ENCODE data around the gene AGAP3. TPM values are rescaled to one million over a fixed set of nuclear protein-coding genes. Genes with fewer than 3 reads are reported as not detected.
"Not testable (repeated sequence)": the region's sequence is repeated elsewhere in the genome, so short reads cannot be mapped to it uniquely, and the experiment has no call there.

The AGAP3 gene
- 77.8 to 116 TPM (median 91.4 TPM) in 3 replicates for total RNA-seq
- long read RNA-seq, transcript AGAP3-202 (18 exons, 3,225 nt), result major isoform, 18 of 81 reads
- long read RNA-seq, transcript AGAP3-201 (9 exons, 2,675 nt), result minor isoform, 6 of 81 reads
- long read RNA-seq, transcript AGAP3-211 (9 exons, 2,039 nt), result minor isoform, 7 of 81 reads
- long read RNA-seq, partial matches to known transcripts, result 16 of 81 reads
- long read RNA-seq, other reads (novel, unspliced or antisense), result 33 of 81 reads

GRCh38 chr7:151085691-151086620 is at the start of gene AGAP3:
Gene AGAP3, plus strand, starts transcription at chr7:151086475. Its CDS starts 267 bp downstream, at chr7:151086742.
- TF ChIP-seq CTCF (IDR thresholded peaks at IDR 0.05), result peak; percentile 26
- DNase-seq (ENCODE audit: low spot score), result no peak
- H3K27me3 Mint-ChIP-seq (ENCODE audit: low read depth), result no peaks in the 10 kb centered on the region
- H3K4me3 Mint-ChIP-seq (ENCODE audit: unreplicated experiment), result peak within 1 kb of the TSS; percentile 79
- H3K27ac Mint-ChIP-seq (ENCODE audit: unreplicated experiment), result peak within 1 kb of the TSS; percentile 89
- no peaks in the 10 kb centered on the region for H3K9me3 Mint-ChIP-seq (ENCODE audit: low read depth)
- peaks cover 52% of the 10 kb centered on the region for H3K4me1 Mint-ChIP-seq (ENCODE audit: low read depth)
- H3K36me3 Mint-ChIP-seq (ENCODE audit: low read depth), result no peaks in the 10 kb centered on the region

GRCh38 chr7:151038951-151039849 is 47.1 kb upstream of the AGAP3 start:
- no peak for TF ChIP-seq CTCF (IDR thresholded peaks at IDR 0.05)
- peak overlapping the region; percentile 28 for H3K4me3 Mint-ChIP-seq (ENCODE audit: unreplicated experiment)
- H3K9me3 Mint-ChIP-seq (ENCODE audit: low read depth), result no peaks in the 10 kb centered on the region
- no peaks in the 10 kb centered on the region for H3K27me3 Mint-ChIP-seq (ENCODE audit: low read depth)
- H3K27ac Mint-ChIP-seq (ENCODE audit: unreplicated experiment), result peak overlapping the region; percentile 96
- no peak for DNase-seq (ENCODE audit: low spot score)
- peaks cover 3% of the 10 kb centered on the region for H3K36me3 Mint-ChIP-seq (ENCODE audit: low read depth)
- peaks cover 27% of the 10 kb centered on the region for H3K4me1 Mint-ChIP-seq (ENCODE audit: low read depth)

GRCh38 chr7:151039850-151040548 is 46.3 kb upstream of the AGAP3 start:
- Mint-ChIP-seq H3K27ac (ENCODE audit: unreplicated experiment) (peak overlapping the region; percentile 96), H3K9me3 (ENCODE audit: low read depth) (no peaks in the 10 kb centered on the region), H3K36me3 (ENCODE audit: low read depth) (peaks cover 3% of the 10 kb centered on the region)

GRCh38 chr7:151040616-151041375 is 45.5 kb upstream of the AGAP3 start:
- Mint-ChIP-seq H3K27me3 (ENCODE audit: low read depth) (no peaks in the 10 kb centered on the region), H3K4me3 (ENCODE audit: unreplicated experiment) (no peak overlapping the region), H3K36me3 (ENCODE audit: low read depth) (no peaks in the 10 kb centered on the region), H3K9me3 (ENCODE audit: low read depth) (no peaks in the 10 kb centered on the region), H3K4me1 (ENCODE audit: low read depth) (peaks cover 32% of the 10 kb centered on the region), H3K27ac (ENCODE audit: unreplicated experiment) (no peak overlapping the region)
- no peak for DNase-seq (ENCODE audit: low spot score)
- no peak for TF ChIP-seq CTCF (IDR thresholded peaks at IDR 0.05)

More at GRCh38 chr7:151039850-151040548, 46.3 kb upstream of the AGAP3 start:
- no peak for DNase-seq (ENCODE audit: low spot score)
- Mint-ChIP-seq H3K4me3 (ENCODE audit: unreplicated experiment) (no peak overlapping the region), H3K27me3 (ENCODE audit: low read depth) (no peaks in the 10 kb centered on the region), H3K4me1 (ENCODE audit: low read depth) (peaks cover 27% of the 10 kb centered on the region)
- no peak for TF ChIP-seq CTCF (IDR thresholded peaks at IDR 0.05)

- peaks cover 44% of the 10 kb centered on the region for H3K4me1 Mint-ChIP-seq (ENCODE audit: low read depth)
- H3K27me3 Mint-ChIP-seq (ENCODE audit: low read depth); H3K27ac Mint-ChIP-seq (ENCODE audit: unreplicated experiment); H3K36me3 Mint-ChIP-seq (ENCODE audit: low read depth); H3K9me3 Mint-ChIP-seq (ENCODE audit: low read depth); H3K4me3 Mint-ChIP-seq (ENCODE audit: unreplicated experiment); DNase-seq (ENCODE audit: low spot score): not testable (repeated sequence)
These were observed 42.8 kb upstream of the AGAP3 start for GRCh38 chr7:151043449-151043848.

Measured in chondrocyte (in vitro differentiated cells).